Epithelial cell of umbilical artery (primary cell): ENCODE data around the gene MECP2. TPM values are rescaled to one million over a fixed set of nuclear protein-coding genes. Genes with fewer than 3 reads are reported as not detected.

Source experiments
- total RNA-seq: library from RNA; depleted of rRNA; stranded (reverse); fragments of >200 nt; gene quantifications from 2 replicates; pipeline ENCODE4 v1.2.3, GENCODE V29; 2014

Gene MECP2
- 19.8 and 21.0 TPM in 2 replicates for total RNA-seq

DNA sequence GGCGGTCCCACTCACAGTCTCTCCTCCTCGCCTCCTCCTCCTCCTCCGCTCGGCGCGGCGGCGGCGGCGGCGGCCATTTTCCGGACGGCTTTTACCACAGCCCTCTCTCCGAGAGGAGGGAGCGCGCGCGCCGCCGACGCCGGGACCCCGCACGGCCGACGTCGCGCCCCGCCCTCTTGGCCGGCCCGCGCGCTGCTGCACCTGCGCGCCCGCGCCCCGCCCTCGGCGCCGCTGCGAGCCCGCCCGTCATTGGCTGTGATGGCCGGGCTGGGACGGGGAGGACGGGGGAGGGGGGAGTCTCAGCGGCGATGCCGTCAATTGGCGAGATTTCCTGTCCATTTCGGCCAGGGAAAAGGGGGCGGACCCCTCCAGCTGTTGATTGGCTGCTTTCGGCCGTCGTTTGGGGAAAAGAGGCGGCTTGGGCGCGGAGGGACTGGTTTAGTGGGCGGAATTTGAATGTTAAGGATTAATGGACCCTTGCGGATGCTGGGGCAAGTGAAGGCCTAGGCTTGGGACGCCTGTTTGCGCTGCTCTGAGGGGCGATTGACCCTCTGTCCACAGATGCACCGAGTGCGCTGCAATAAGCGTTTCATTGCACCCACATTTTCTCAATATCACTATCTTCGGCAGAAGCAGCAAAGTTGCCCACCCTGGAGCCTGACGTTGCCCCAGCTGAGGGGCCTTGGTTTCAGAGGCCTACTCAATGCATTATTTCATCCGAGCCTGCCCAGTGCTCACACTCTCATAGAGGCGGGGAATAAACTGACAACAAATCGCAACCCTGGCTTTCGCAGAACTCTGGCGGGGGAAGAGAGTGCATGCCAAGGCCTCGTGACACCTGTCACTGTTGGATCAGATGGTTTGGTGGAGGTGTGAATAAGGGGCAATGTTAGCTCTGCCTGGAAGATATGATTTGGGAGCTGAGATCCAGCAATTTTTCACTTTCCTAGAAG, at the start of gene MECP2:
Gene MECP2, minus strand, starts transcription at position 129 of the 953 bp plus-strand sequence.

DNA sequence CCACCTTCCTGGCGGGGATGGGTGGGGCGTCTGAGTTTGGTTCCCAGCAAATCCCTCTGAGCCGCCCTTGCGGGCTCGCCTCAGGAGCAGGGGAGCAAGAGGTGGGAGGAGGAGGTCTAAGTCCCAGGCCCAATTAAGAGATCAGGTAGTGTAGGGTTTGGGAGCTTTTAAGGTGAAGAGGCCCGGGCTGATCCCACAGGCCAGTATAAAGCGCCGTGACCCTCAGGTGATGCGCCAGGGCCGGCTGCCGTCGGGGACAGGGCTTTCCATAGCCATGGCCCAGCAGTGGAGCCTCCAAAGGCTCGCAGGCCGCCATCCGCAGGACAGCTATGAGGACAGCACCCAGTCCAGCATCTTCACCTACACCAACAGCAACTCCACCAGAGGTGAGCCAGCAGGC, 46.5 kb upstream of the MECP2 start, which contains the start of gene OPN1LW:
Gene OPN1LW, plus strand, starts transcription at position 234 of the 400 bp plus-strand sequence. Its CDS starts 41 bp downstream, at position 275.

DNA sequence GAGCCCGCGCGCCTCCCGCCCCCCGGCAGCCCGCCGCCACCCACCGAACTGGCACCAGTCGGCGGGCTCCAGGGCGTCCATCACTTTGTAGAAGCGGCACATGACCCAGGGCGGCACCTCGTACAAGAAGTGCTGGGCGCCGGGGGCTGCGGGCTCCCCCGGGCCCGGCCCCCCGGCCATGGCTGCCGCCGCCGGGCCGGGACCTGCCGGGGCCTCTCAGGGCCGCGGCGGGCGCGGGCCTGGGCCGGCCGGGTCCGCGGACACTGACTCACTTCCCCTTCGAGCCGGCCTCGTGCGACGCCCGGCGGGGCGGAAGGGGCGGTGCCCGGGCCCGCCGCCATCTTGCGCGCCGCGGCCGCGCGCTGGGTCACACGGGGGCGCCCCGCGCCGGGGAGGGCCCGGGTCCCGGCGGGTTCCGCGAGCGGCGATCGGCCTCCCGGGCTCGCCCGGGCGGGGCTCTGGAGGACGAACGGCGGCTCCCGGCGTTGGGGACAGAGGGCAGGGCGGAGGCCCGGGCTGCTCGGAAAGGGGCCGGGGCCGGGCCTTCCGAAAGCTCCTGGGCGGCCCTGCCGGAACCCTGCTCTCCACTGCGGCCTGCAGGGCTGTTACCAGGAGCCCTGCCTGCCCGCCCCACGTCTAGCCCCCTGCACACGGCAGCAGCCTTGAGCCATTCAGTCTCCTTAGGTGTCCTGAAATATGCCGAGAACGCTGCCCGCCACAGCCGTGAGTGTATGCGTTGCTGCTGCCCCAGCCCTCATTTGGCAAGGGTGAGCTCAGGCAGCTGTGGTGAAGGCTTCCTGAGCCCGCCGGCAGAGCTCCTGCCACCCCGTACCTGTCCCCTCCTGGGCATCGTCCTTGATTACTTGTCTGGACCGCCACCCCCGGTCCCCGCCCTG, 77.6 kb downstream of the MECP2 start, which contains the start of gene IRAK1:
Gene IRAK1, minus strand, starts transcription at position 270 of the 896 bp plus-strand sequence. Its CDS starts 90 bp downstream, at position 180.

DNA sequence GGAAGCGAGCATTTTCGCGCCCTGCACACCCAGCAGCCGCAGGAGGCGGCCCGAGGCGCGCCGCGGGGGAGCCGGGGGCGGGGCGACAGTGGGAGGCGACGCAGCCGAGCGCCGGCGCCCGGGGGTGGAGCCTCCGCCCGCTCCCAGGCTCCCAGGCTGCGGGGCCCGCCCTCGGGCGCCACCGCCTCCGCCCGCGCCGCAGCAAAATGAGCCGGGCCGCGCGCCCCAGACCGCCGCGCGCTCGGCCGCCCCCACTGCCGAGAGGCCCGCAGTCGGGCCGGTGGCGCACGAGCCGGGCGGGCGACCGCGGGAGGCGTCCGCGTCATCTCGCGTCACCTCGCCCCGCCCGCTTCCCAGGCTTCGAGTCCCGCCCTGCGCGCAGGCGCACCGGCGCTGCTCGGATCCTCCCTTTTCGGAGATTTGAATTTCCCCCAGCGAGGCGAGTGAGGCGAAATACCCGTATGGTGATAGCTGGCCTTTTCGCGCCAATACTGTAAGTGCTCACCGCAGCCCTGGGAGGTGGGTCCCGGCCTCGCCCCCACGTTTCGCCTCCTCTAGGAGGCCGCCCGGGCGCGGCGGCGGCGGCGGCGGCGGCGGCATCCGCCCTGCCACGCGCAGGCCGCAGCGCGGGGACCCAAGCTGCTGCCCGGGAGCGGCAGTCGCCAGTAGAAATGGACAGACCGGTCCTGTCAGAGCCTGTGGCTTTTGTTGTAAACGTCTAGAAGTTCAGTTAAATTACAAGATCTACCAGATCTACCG, 125.0 kb downstream of the MECP2 start, which contains the start of gene TMEM187:
Gene TMEM187, plus strand, starts transcription at position 387 of the 759 bp plus-strand sequence. CDS start 9,309 bp downstream, outside the sequence.

Other genes starting within 250 kb of the MECP2 start
- not detected in 2 replicates for gene L1CAM, start 211.5 kb downstream of the MECP2 start, total RNA-seq
- 0.46 TPM in 1 of 2 replicates, not detected in the other for gene AVPR2, start 193.0 kb downstream of the MECP2 start, total RNA-seq
- gene ARHGAP4, start 171.5 kb downstream of the MECP2 start, total RNA-seq: 72.1 and 92.9 TPM in 2 replicates
- 89.0 and 130 TPM in 2 replicates for gene NAA10, start 162.7 kb downstream of the MECP2 start, total RNA-seq
- gene RENBP, start 153.1 kb downstream of the MECP2 start, total RNA-seq: 1.9 and 7.9 TPM in 2 replicates
- 12.2 and 14.9 TPM in 2 replicates for gene HCFC1, start 125.9 kb downstream of the MECP2 start, total RNA-seq
- 5.0 and 5.2 TPM in 2 replicates for gene TMEM187, start 125.0 kb downstream of the MECP2 start, total RNA-seq
- gene IRAK1, start 77.8 kb downstream of the MECP2 start, total RNA-seq: 43.9 and 61.7 TPM in 2 replicates
- gene OPN1LW, start 46.5 kb upstream of the MECP2 start, total RNA-seq: not detected in 2 replicates
- not detected in 2 replicates for gene OPN1MW, start 84.9 kb upstream of the MECP2 start, total RNA-seq
- gene OPN1MW2, start 122.0 kb upstream of the MECP2 start, total RNA-seq: not detected in 2 replicates
- not detected in 2 replicates for gene OPN1MW3, start 159.9 kb upstream of the MECP2 start, total RNA-seq
- gene TEX28, start 197.4 kb upstream of the MECP2 start, total RNA-seq: not detected in 2 replicates
- gene TKTL1, start 198.1 kb upstream of the MECP2 start, total RNA-seq: not detected in 2 replicates